NT2/D1 (cell line): ENCODE results near the gene FAF1.

Experiments used
- SUZ12 ChIP-seq: IDR thresholded peaks from 2 replicates; pipeline ENCODE4 v1.6.1; 2011; ENCODE audit not compliant: insufficient read length, insufficient read depth; ENCODE audit errors: extremely low read depth
- YY1 ChIP-seq: IDR thresholded peaks from 2 replicates; pipeline ENCODE4 v1.6.1; 2011; ENCODE audit not compliant: insufficient read length, insufficient read depth
- ZNF274 ChIP-seq: IDR thresholded peaks from 2 replicates; pipeline ENCODE4 v1.6.1; 2011; ENCODE audit warnings: mild to moderate bottlenecking, low read depth, low read length

DNA sequence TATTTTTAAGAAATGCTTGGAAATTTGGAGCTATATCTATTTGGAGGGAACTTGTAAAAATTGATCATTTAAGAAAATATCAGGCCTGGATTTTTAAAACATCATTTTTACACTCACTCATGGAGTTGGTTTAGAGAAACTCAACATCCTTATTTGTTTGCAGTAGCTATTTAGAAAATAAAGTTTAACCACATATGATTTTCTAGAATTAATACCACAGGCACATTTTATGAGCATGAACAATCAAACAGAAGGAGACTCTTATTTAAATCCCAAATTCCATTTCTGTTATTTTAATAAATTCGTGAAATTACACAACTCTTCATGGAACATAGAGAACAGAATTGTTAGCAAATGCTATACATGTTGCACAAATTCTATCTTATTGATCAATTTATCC, 13.2 kb upstream of the FAF1 start:
- TF ChIP-seq SUZ12 (no peak), ZNF274 (no peak), YY1 (no peak)
